H1 (cell line): ENCODE measurements around the gene GARNL3. TPM values are rescaled to one million over a fixed set of nuclear protein-coding genes. Genes with fewer than 3 reads are reported as not detected.

Experiments used
- FOSL1 ChIP-seq: IDR thresholded peaks from 2 replicates; pipeline ENCODE4 v1.6.1; 2011; ENCODE audit warnings: mild to moderate bottlenecking, low read depth, low read length, moderate library complexity; ENCODE audit not compliant: insufficient read depth
- NANOG ChIP-seq: IDR thresholded peaks from 2 replicates; pipeline ENCODE4 v1.6.1; 2011; ENCODE audit warnings: low read length, low read depth, mild to moderate bottlenecking, inconsistent platforms; ENCODE audit not compliant: insufficient read depth, poor library complexity, severe bottlenecking
- RFX5 ChIP-seq: IDR thresholded peaks from 2 replicates; pipeline ENCODE4 v1.6.1; 2011; ENCODE audit warnings: low read depth, low read length, improper control_type of control experiment, borderline replicate concordance
- polyA plus RNA-seq, 7 experiments: library from polyadenylated mRNA; depleted of rRNA in 3 of 7; stranded (reverse) in 5 of 7; unstranded in 2 of 7; fragments of >200 nt in 5 of 7; fragments of 200-250 nt in 2 of 7; gene quantifications; 1 replicate in 5 of 7; 2 replicates in 1 of 7; 4 replicates in 1 of 7; pipeline versions ENCODE4 v1.2.1 to v1.2.3, GENCODE V29; 2011 to 2013; ENCODE audit warnings: missing spikeins in 2 of 7, mixed read lengths in 2 of 7
- total RNA-seq: library from RNA; stranded (reverse); fragmentation: NEBNext Ultra II Directional; extraction: Animal tissue kit (Norgen Biotek cat#: 25700); gene quantifications from 2 replicates; pipeline ENCODE4 v1.2.1, GENCODE V29; 2021
- TF ChIP-seq, protein P1 (sequence below): IDR thresholded peaks from 2 replicates; pipeline ENCODE4 v1.6.1; 2012; ENCODE audit warnings: low read length, inconsistent platforms

The GARNL3 gene
- total and polyA plus RNA-seq, 2 of the 8 experiments (the other 6 are each of a cell fraction or from before 2014, with no cell fraction given) = 6.5 to 18.3 TPM

DNA sequence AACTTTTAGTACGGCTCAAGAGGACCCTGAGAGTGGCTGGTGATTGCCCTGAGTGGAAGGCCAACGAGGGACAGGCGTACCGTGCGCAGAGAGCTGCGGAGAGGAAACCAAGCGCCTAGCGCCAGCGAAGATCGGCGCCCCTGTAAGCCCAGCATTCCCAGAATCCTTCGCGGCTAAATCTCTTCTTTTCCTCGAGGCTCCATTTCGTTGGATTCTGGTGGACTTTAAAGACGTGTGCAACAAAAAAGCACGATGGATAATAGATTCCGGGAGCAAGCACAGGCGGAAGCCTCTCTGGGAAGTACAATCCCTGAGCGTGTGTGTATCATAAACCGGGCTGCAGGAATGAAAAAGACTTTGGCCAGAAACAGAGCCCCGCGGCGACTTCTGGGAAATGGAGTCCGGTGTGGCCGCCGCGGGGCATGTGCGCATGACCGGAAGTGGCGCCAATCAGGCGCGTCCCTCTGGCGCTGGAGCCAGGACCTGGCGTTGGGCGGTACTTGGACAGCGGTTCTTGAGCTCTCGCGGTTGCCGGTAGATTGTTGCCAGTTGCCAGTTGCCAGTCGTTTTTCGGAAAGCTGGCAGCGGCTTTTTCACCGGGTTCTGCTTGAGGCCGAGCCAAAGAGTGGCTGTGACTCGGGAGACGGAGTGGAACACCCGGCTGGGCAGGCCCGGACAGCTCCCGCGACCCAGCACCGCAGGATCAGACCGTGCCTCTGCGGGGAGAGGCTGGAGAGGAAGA, 159.5 kb downstream of the GARNL3 start, which contains the start of gene ZNF79 (continued):
- TF ChIP-seq NANOG (no peak), RFX5 (no peak), FOSL1 (no peak)
- TF ChIP-seq, protein P1, sequence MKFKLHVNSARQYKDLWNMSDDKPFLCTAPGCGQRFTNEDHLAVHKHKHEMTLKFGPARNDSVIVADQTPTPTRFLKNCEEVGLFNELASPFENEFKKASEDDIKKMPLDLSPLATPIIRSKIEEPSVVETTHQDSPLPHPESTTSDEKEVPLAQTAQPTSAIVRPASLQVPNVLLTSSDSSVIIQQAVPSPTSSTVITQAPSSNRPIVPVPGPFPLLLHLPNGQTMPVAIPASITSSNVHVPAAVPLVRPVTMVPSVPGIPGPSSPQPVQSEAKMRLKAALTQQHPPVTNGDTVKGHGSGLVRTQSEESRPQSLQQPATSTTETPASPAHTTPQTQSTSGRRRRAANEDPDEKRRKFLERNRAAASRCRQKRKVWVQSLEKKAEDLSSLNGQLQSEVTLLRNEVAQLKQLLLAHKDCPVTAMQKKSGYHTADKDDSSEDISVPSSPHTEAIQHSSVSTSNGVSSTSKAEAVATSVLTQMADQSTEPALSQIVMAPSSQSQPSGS = no peak
